Stimulated activated naive CD8-positive, alpha-beta T cell treated with anti-CD3 and anti-CD28 coated beads, Interleukin-15, amount 100 ng/mL, for 72 hours (primary cell): Measurements from ENCODE around the gene FXYD3.
A peak's percentile ranks its signal among the peaks of the same experiment; 100 is the strongest.

Source experiments
- ATAC-seq: fragments of 150-1000 bp; cut with Tn5 transposase; 2 replicates; pipeline ENCODE4 v1.10.0; 2021; ENCODE audit warnings: mild to moderate bottlenecking, moderate library complexity
- DNase-seq, 2 donors: peaks; one replicate each; pipeline ENCODE4 v3.0.0; 2021 to 2022
- H3K27ac Mint-ChIP-seq, 2 donors: one replicate each; pipeline ENCODE4 v1.8.0; 2022; ENCODE audit warnings: mild to moderate bottlenecking in 2 of 2, mixed read lengths in 2 of 2, moderate library complexity in 2 of 2
- H3K27me3 Mint-ChIP-seq: one replicate; pipeline ENCODE4 v1.8.0; 2022; ENCODE audit warnings: mixed read lengths
- H3K4me1 Mint-ChIP-seq: one replicate; pipeline ENCODE4 v1.8.0; 2022; ENCODE audit warnings: mild to moderate bottlenecking, mixed read lengths
- H3K4me3 Mint-ChIP-seq, 2 donors: one replicate each; pipeline ENCODE4 v1.8.0; 2022; ENCODE audit warnings: mild to moderate bottlenecking in 2 of 2, mixed read lengths in 2 of 2, moderate library complexity in 1 of 2
- H3K9me3 Mint-ChIP-seq, 2 donors: one replicate each; pipeline ENCODE4 v1.8.0; 2022; ENCODE audit warnings: mixed read lengths in 2 of 2

FXYD3 gene, protein sequence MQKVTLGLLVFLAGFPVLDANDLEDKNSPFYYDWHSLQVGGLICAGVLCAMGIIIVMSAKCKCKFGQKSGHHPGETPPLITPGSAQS

DNA sequence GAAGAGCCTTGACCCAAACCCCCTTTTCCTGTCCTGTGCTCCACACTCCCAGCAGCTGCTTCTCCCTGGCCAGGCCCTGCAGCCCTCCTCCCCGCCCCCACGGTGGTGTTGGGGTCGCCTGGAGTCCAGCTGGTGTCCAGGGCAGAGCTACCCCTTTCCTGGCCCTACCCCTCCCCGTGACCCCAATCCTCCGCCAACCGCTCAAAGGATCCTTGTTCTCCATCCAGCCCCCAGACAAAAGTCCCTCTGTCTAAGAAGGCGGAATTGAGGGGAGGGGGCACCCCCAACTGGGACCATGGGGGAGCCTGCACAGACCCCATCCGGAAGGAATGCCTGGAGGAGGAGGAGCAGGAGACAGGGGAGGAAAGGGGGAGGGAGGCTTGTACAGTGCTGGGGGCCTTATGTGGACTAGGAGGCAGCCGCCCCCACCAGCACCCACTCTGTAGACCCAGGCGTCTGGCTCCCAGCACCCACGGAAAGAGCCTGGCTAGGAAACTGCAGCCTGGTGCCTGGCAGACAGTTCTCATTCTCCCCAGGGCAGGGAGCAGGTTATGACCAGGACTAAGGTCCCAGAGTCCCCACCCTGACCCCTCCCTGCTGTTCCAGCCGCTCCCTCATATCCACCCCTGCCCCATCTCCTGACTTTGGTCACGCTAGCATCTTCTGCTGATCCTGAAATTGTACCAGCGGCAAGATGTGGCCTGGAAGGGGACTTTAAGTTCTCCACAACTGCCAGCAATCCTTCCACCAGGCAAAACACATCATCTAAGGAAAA lies at the start of gene FXYD3:
TSS of gene FXYD3 (plus strand) at position 647 of the 775 bp plus-strand sequence. CDS start 3,554 bp downstream, outside the sequence.
- DNase-seq (no peak), ATAC-seq (no peak)
- H3K27me3 Mint-ChIP-seq = no peaks in the 10 kb centered on the region
- peaks cover 9% of the 10 kb centered on the region for H3K4me1 Mint-ChIP-seq
- peak within 1 kb of the TSS in 1 of 2 donors; percentile 66 for H3K27ac Mint-ChIP-seq
- H3K9me3 Mint-ChIP-seq = no peaks in the 10 kb centered on the region
- H3K4me3 Mint-ChIP-seq = peak within 1 kb of the TSS; percentile 60 to 65

- H3K4me1 Mint-ChIP-seq = peaks cover 27% of the 10 kb centered on the region
- H3K9me3 Mint-ChIP-seq = no peaks in the 10 kb centered on the region
- H3K27me3 Mint-ChIP-seq = no peaks in the 10 kb centered on the region
- H3K27ac Mint-ChIP-seq = peak overlapping the region in 1 of 2 donors; percentile 34
- H3K4me3 Mint-ChIP-seq = no peak overlapping the region
- DNase-seq = no peak
- ATAC-seq = no peak
Observed at GRCh38 chr19:35066121-35066520, 49.5 kb upstream of the FXYD3 start.

- Mint-ChIP-seq H3K9me3 (no peaks in the 10 kb centered on the region), H3K27ac (peak overlapping the region in 1 of 2 donors; percentile 59), H3K4me3 (peak overlapping the region; percentile 51 to 62), H3K27me3 (no peaks in the 10 kb centered on the region), H3K4me1 (peaks cover 27% of the 10 kb centered on the region)
- peak; percentile 89 for DNase-seq
- peak; percentile 94 for ATAC-seq
Observed at GRCh38 chr19:35066691-35067563, 48.7 kb upstream of the FXYD3 start.

GRCh38 chr19:35068941-35069634 lies 46.5 kb upstream of the FXYD3 start:
- ATAC-seq (no peak), DNase-seq (no peak)
- no peaks in the 10 kb centered on the region for H3K27me3 Mint-ChIP-seq
- no peak overlapping the region for H3K27ac Mint-ChIP-seq
- H3K9me3 Mint-ChIP-seq = no peaks in the 10 kb centered on the region
- peaks cover 18% of the 10 kb centered on the region for H3K4me1 Mint-ChIP-seq
- no peak overlapping the region for H3K4me3 Mint-ChIP-seq

DNA sequence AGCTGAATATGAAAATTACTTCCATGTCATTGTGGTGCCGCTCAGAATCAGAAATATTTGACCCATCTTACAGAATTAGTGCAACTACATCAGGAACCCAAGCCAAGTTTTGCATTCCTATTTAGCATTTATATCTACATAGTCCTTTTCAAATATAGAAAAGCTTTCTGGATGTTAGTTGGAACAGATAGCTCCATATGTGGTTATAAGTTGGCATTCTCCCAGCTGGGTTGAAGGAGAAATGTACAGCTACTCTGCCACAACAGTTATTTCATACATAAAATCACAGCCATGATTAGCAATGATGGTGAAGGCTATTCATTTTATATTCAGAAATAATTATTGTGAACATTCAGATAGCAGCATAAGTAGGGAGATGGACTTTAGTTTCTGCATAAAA lies 45.9 kb upstream of the FXYD3 start:
- Mint-ChIP-seq H3K27ac (no peak overlapping the region), H3K27me3 (no peaks in the 10 kb centered on the region), H3K4me3 (no peak overlapping the region), H3K4me1 (peaks cover 14% of the 10 kb centered on the region), H3K9me3 (no peaks in the 10 kb centered on the region)
- no peak for ATAC-seq
- no peak for DNase-seq

DNA sequence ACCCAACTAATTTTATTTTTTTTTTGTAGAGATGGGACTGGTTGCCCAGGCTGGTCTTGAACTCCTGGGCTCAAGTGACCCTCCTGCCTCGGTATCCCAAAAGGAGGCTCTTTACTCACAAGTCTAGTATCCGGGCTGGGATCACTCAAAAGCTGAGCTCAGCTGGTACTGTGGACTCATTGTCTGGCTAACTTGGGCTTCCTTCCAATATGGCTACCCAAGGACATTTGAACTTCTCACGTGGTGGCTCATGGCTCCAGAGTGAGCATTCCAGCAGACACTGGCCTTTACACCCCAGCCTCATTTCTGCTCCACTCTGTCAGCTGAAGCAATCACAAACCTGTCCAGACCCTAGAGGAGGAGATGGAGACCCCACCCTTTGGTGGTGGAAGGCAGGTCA lies 45.2 kb upstream of the FXYD3 start:
- DNase-seq (no peak), ATAC-seq (no peak)
- Mint-ChIP-seq H3K9me3 (no peaks in the 10 kb centered on the region), H3K27ac (peak overlapping the region in 1 of 2 donors; percentile 19), H3K4me1 (peaks cover 14% of the 10 kb centered on the region), H3K4me3 (no peak overlapping the region), H3K27me3 (no peaks in the 10 kb centered on the region)

- Mint-ChIP-seq H3K27me3 (no peaks in the 10 kb centered on the region), H3K27ac (peak overlapping the region in 1 of 2 donors; percentile 61), H3K4me3 (no peak overlapping the region), H3K4me1 (no peaks in the 10 kb centered on the region), H3K9me3 (no peaks in the 10 kb centered on the region)
- no peak for DNase-seq
- no peak for ATAC-seq
Observed at GRCh38 chr19:35073516-35073915, 42.1 kb upstream of the FXYD3 start.

DNA sequence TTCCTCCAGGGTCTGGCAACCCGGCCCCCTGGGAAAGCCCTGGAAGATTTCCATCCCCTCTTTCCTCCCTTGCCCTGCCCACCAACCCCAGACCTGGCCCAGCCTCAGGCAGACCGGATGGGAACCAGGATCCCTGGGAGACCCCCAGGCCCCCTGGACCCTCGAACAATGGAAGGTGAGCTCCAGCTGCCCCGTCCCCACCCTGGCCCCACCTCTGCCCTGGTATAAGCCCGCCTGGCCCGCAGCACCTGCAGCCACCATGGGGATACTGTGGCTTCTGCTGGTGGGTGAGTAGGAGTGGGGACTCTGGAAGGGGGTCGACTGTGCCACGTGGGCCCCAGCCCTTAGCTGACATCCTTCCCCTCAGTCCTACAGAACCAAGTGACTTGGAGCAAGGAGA lies 41.7 kb upstream of the FXYD3 start:
- no peak for DNase-seq
- no peak overlapping the region for H3K4me3 Mint-ChIP-seq
- H3K27me3 Mint-ChIP-seq = no peaks in the 10 kb centered on the region
- no peaks in the 10 kb centered on the region for H3K9me3 Mint-ChIP-seq
- no peaks in the 10 kb centered on the region for H3K4me1 Mint-ChIP-seq
- H3K27ac Mint-ChIP-seq = no peak overlapping the region
- no peak for ATAC-seq

DNA sequence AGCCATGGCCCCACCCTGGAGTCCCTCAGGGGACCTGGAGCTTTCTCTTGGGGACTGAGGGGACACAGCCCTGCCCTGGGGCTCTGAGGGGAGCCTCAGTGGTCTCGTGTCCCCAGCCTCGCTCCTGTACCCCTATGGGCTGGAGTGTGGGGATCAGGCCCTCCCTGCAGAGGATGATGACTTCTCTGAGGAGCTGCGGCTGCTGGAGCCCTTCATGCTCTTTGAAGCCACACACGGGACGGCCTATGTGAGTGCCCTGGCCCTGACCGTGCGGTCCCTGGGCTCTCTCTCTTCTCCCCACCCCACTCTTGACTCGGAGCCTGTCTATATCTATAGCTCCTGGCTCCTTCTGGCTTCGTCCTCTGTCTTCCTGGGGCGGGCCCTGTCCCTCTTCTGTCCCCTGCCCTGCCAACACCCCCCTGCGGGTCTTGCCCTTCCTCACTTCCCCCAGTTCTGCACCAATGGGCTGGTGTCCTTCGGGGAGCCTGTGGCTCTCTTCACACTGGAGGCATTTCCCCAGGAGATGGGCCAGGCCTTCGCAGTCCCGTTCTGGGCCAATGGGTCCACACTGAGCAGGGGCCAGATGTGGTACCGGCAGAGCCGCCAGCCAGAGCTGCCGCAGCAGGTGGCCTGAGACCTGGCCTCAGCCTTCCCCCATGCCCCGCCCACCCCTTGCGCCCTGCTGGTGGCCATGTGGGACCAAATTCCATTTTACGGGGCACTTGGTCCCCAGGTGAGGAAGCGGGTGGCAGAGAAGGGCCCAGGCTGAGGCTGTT lies 41.0 kb upstream of the FXYD3 start:
- Mint-ChIP-seq H3K4me3 (no peak overlapping the region), H3K27me3 (no peaks in the 10 kb centered on the region), H3K9me3 (no peaks in the 10 kb centered on the region), H3K4me1 (no peaks in the 10 kb centered on the region), H3K27ac (no peak overlapping the region)
- DNase-seq = no peak
- ATAC-seq = no peak

DNA sequence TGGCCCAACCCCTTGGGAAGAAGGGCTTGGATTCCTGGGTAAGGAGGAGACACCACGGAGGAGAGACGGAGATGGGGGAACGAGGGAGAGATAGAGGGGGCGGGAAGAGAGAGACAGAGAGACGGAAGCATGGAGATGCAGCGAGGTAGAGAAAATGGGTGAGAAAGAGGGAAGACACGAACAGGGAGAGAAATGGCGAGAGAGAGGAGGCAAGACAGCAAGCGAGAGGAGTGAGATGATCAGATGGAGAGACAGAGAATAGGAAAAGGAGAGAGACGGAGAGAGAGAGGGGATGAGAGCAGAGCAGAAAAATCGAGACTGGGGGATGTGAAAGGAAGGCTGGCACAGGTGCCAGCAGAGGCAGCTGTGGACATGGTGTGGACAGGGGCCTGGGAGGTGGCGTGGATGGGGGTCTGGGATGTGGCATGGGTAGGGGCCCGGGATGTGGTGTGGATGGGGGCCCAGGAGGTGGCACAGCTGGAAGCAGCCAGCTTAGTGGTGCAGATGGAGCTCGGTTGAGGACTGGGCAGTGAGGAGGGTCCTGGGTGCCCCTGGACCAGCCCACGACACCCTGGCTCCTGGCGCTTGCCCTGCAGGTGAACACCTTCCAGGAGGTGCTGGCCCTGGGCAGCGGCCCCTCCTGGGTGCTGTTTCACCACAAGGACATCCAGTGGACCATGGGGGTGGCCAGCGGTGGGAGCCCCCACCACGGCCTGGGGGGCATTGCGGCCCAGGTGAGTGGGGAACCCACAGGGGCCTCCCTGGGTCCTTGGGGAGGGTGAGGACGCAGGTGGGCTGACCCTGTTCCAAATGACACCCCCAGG lies 40.2 kb upstream of the FXYD3 start:
- Mint-ChIP-seq H3K4me3 (no peak overlapping the region), H3K9me3 (no peaks in the 10 kb centered on the region), H3K27me3 (no peaks in the 10 kb centered on the region), H3K27ac (peak overlapping the region in 1 of 2 donors; percentile 37), H3K4me1 (no peaks in the 10 kb centered on the region)
- DNase-seq = no peak
- peak; percentile 29 for ATAC-seq

DNA sequence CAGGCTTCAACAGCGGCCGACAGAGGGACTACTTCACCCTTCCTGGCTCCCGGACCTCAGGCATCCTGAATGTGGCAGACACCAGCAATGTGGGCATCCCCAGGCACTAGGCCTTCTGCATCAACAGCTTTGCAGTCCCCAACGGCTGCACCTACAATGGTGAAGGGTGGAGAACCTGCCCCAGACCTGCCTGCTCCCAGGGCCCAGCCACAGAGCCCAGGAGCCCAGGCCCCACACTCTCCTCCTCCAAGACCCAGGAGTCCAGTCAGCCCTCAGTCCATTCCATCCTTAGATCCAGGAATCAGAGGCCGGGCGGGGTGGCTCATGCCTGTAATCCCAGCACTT lies 39.6 kb upstream of the FXYD3 start:
- Mint-ChIP-seq H3K27ac (no peak overlapping the region), H3K27me3 (no peaks in the 10 kb centered on the region), H3K4me3 (no peak overlapping the region), H3K9me3 (no peaks in the 10 kb centered on the region), H3K4me1 (no peaks in the 10 kb centered on the region)
- DNase-seq (no peak), ATAC-seq (no peak)

- no peak overlapping the region for H3K27ac Mint-ChIP-seq
- no peaks in the 10 kb centered on the region for H3K27me3 Mint-ChIP-seq
- DNase-seq = no peak
- no peak overlapping the region for H3K4me3 Mint-ChIP-seq
- ATAC-seq = peak; percentile 26
- no peaks in the 10 kb centered on the region for H3K4me1 Mint-ChIP-seq
- no peaks in the 10 kb centered on the region for H3K9me3 Mint-ChIP-seq
Observed at GRCh38 chr19:35076657-35077056, 39.0 kb upstream of the FXYD3 start.

DNA sequence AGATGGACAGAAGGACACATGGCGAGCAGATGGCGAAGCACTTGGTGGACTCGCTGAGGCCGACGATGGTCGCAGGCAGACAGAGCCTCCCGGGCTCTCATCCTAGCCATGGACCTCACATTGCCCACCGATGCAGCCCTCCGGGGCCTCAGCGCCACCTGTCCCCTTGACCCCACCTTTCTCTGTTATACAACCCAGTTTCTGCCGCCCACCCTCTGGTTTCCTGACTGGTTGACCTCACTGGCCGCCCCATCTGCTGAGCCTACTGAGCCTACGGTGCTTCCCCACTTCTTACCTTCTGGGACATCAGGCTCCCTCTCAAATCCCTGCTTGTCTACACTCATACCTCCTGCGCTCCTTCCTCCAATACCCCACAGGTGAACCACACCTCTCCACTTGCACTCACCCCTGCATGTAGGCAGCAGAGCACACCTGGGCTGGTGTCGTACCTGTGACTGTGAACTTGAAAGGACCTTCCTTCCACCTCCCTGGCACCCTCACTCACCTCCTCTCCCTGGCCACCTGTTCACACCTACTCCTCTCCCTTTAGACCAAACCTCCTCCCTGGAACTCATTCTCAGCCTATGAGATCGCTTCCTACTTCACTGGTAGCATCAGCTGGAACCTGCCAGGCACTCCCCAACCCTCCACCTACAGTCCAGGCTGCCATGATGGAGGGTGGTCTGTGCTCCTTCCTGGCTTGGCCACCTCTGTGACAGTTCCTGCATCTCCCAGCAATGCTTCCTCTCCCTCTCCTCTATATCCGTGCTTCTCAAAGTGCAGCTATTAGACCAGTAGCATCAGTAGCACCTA lies 38.0 kb upstream of the FXYD3 start:
- Mint-ChIP-seq H3K4me3 (no peak overlapping the region), H3K27ac (no peak overlapping the region), H3K4me1 (no peaks in the 10 kb centered on the region), H3K27me3 (no peaks in the 10 kb centered on the region), H3K9me3 (no peaks in the 10 kb centered on the region)
- no peak for DNase-seq
- no peak for ATAC-seq

- no peak for ATAC-seq
- Mint-ChIP-seq H3K9me3 (no peaks in the 10 kb centered on the region), H3K27ac (no peak overlapping the region), H3K4me1 (no peaks in the 10 kb centered on the region), H3K27me3 (no peaks in the 10 kb centered on the region), H3K4me3 (no peak overlapping the region)
- DNase-seq = no peak
Observed at GRCh38 chr19:35079826-35080225, 35.8 kb upstream of the FXYD3 start.
